PFSK-1 (cell line): Measurements from ENCODE around the gene ARL11.

Source experiments
- FOXP2 ChIP-seq: optimal IDR thresholded peaks from 2 replicates; pipeline ENCODE3; 2011; ENCODE audit warnings: borderline replicate concordance, control low read depth, inconsistent platforms; ENCODE audit not compliant: insufficient read depth; ENCODE audit errors: extremely low read length, extremely low read depth
- POLR2AphosphoS5 ChIP-seq: IDR thresholded peaks from 2 replicates; pipeline ENCODE4 v1.6.1; 2012; ENCODE audit warnings: low read depth, mild to moderate bottlenecking, control low read depth, low read length, moderate library complexity
- REST ChIP-seq, 2 experiments: IDR thresholded peaks; 2 replicates each; pipeline versions ENCODE4 v1.6.1 to v1.8.0; 2011 to 2012; ENCODE audit warnings: low read depth in 2 of 2, low read length in 2 of 2, control low read depth in 1 of 2, inconsistent platforms in 1 of 2, mild to moderate bottlenecking in 1 of 2, moderate library complexity in 1 of 2; ENCODE audit not compliant: insufficient read depth in 1 of 2
- SIN3A ChIP-seq: IDR thresholded peaks from 2 replicates; pipeline ENCODE4 v1.6.1; 2012; ENCODE audit warnings: mild to moderate bottlenecking, low read length, moderate library complexity, borderline replicate concordance; ENCODE audit not compliant: insufficient read depth
- TAF1 ChIP-seq: IDR thresholded peaks from 2 replicates; pipeline ENCODE4 v1.6.1; 2012; ENCODE audit warnings: low read length, control low read depth, borderline replicate concordance; ENCODE audit not compliant: insufficient read depth

ARL11 gene

GRCh38 chr13:49649963-49650312 lies 21.6 kb downstream of the ARL11 start:
- TF ChIP-seq REST (IDR thresholded peaks at IDR 0.05; ENCODE audit: insufficient read depth in 1 of 2, low read depth in 2 of 2, low read length in 2 of 2) (no peak), TAF1 (no peak), POLR2AphosphoS5 (no peak), FOXP2 (no peak), SIN3A (no peak)

GRCh38 chr13:49651570-49652354 lies 23.5 kb downstream of the ARL11 start:
- TF ChIP-seq REST (IDR thresholded peaks at IDR 0.05; ENCODE audit: insufficient read depth in 1 of 2, low read depth in 2 of 2, low read length in 2 of 2), result no peak
- no peak for TF ChIP-seq FOXP2
- TF ChIP-seq POLR2AphosphoS5, result no peak
- TF ChIP-seq SIN3A, result no peak
- no peak for TF ChIP-seq TAF1

GRCh38 chr13:49652355-49653305 lies 24.3 kb downstream of the ARL11 start:
- TF ChIP-seq FOXP2 (no peak), REST (IDR thresholded peaks at IDR 0.05; ENCODE audit: insufficient read depth in 1 of 2, low read depth in 2 of 2, low read length in 2 of 2) (no peak), TAF1 (no peak), SIN3A (no peak), POLR2AphosphoS5 (no peak)

GRCh38 chr13:49653478-49653877 lies 25.2 kb downstream of the ARL11 start:
- TF ChIP-seq REST (IDR thresholded peaks at IDR 0.05; ENCODE audit: insufficient read depth in 1 of 2, low read depth in 2 of 2, low read length in 2 of 2), result no peak
- TF ChIP-seq TAF1, result no peak
- TF ChIP-seq SIN3A, result no peak
- TF ChIP-seq POLR2AphosphoS5, result no peak
